HCT116 (cell line): ENCODE results near the gene MYOZ2. TPM values are rescaled to one million over a fixed set of nuclear protein-coding genes. Genes with fewer than 3 reads are reported as not detected.

Source experiments
- ATAC-seq: fragments of 200-7000 bp; cut with Tn5 transposase; 2 replicates; pipeline ENCODE4 v1.9.1; 2020; ENCODE audit warnings: mild to moderate bottlenecking, moderate library complexity
- BruUV-seq: library from RNA; stranded (reverse); fragments of 400-500 nt; replicated peaks from 2 replicates; lab custom pipeline; 2021; lab: Mats Ljungman, UMichigan
- CTCF ChIA-PET: fragments of 300-600 bp; sonication (Branson Sonifier 250); formaldehyde crosslinking; loops from one replicate; lab custom pipeline; 2021; ENCODE audit warnings: antibody characterized with exemption; lab: Charles Lee
- POLR2A ChIA-PET: fragments of 300-600, 350-600 bp; sonication (Branson Sonifier 250); formaldehyde crosslinking; loops from one replicate; lab custom pipeline; 2021; ENCODE audit warnings: antibody characterized with exemption; lab: Charles Lee
- RAD21 ChIA-PET, 2 experiments: fragments of 300-600 bp; sonication (Branson Sonifier 250); formaldehyde crosslinking; loops; one replicate each; lab custom pipeline; 2023; ENCODE audit warnings: low total read pairs in 2 of 2; ENCODE audit not compliant: uncharacterized antibody in 2 of 2, unreplicated experiment in 2 of 2, low non-redundant PET in 1 of 2; lab: Charles Lee
- DNase-seq: peaks from one replicate; pipeline ENCODE4 v3.0.0-alpha.2; 2010; ENCODE audit warnings: low read depth, low spot score
- H2AFZ ChIP-seq: fragments of 200-600 bp; shearing (Covaris generic), sonication (generic); 2 replicates; pipeline ENCODE4 v1.6.1; 2017; ENCODE audit warnings: low read depth, mixed run types, mixed read lengths, antibody characterized with exemption, low read length; ENCODE audit not compliant: poor library complexity, severe bottlenecking
- H3K27ac ChIP-seq: 2 replicates; pipeline ENCODE4 v1.5.1; 2012; ENCODE audit warnings: low read depth, low read length
- H3K27me3 ChIP-seq: fragments of 200-600 bp; sonication (generic); 2 replicates; pipeline ENCODE4 v1.6.1; 2016; ENCODE audit warnings: mixed run types, low read length, mixed read lengths; ENCODE audit not compliant: insufficient read depth
- H3K36me3 ChIP-seq, 2 experiments: fragments of 200-500 bp in 1 of 2; fragments of 200-600 bp in 1 of 2; sonication (Bioruptor generic) in 1 of 2; sonication (generic) in 1 of 2; 2 replicates each; pipeline versions ENCODE4 v1.5.1 to v1.6.1; 2014 to 2016; ENCODE audit warnings: low read length in 2 of 2, inconsistent platforms in 1 of 2, mixed read lengths in 1 of 2, mixed run types in 1 of 2; ENCODE audit not compliant: insufficient read depth in 2 of 2, control insufficient read depth in 1 of 2
- H3K4me1 ChIP-seq, 2 experiments: fragments of 200-600 bp in 1 of 2; sonication (generic) in 1 of 2; 2 replicates each; pipeline versions ENCODE4 v1.5.1 to v1.6.1; 2012 to 2017; ENCODE audit warnings: low read length in 2 of 2, inconsistent platforms in 1 of 2, mild to moderate bottlenecking in 1 of 2, mixed read lengths in 1 of 2, mixed run types in 1 of 2, moderate library complexity in 1 of 2; ENCODE audit not compliant: insufficient read depth in 2 of 2, control insufficient read depth in 1 of 2
- H3K4me2 ChIP-seq: fragments of 200-600 bp; sonication (generic); 2 replicates; pipeline ENCODE4 v1.6.1; 2017; ENCODE audit warnings: mixed run types, low read length, mixed read lengths
- H3K4me3 ChIP-seq, 2 experiments: fragments of 200-600 bp in 1 of 2; sonication (generic) in 1 of 2; replicated peaks in 1 of 2; 2 replicates each; pipeline ENCODE4 v1.5.1; 2011 to 2016; ENCODE audit warnings: low read length in 2 of 2, control low read depth in 1 of 2, low read depth in 1 of 2, mild to moderate bottlenecking in 1 of 2, mixed read lengths in 1 of 2, mixed run types in 1 of 2
- H3K79me2 ChIP-seq: fragments of 200-600 bp; sonication (generic); 2 replicates; pipeline ENCODE4 v1.6.1; 2017; ENCODE audit warnings: mild to moderate bottlenecking, mixed run types, low read length, moderate library complexity, mixed read lengths; ENCODE audit not compliant: insufficient read depth
- H3K9ac ChIP-seq: fragments of 200-600 bp; sonication (generic); 2 replicates; pipeline ENCODE4 v1.6.1; 2016; ENCODE audit warnings: low read length, mixed read lengths
- H3K9me2 ChIP-seq: fragments of 200-600 bp; sonication (generic), shearing (Covaris generic); 2 replicates; pipeline ENCODE4 v1.6.1; 2017; ENCODE audit warnings: mixed run types, mild to moderate bottlenecking, moderate library complexity; ENCODE audit not compliant: insufficient read depth
- H3K9me3 ChIP-seq, 2 experiments: fragments of 200-500 bp in 1 of 2; fragments of 200-600 bp in 1 of 2; sonication (Bioruptor generic) in 1 of 2; sonication (generic) in 1 of 2; 2 replicates each; pipeline ENCODE4 v1.6.1; 2014 to 2017; ENCODE audit warnings: low read length in 2 of 2, mixed read lengths in 2 of 2, inconsistent platforms in 1 of 2, low read depth in 1 of 2, mild to moderate bottlenecking in 1 of 2, mixed run types in 1 of 2, moderate library complexity in 1 of 2; ENCODE audit not compliant: control insufficient read depth in 1 of 2, insufficient read depth in 1 of 2
- H4K20me1 ChIP-seq: fragments of 200-600 bp; sonication (generic), shearing (Covaris generic); 2 replicates; pipeline ENCODE4 v1.6.1; 2017; ENCODE audit warnings: mixed run types, mild to moderate bottlenecking, moderate library complexity; ENCODE audit not compliant: insufficient read depth
- CBX3 ChIP-seq: IDR thresholded peaks from 2 replicates; pipeline ENCODE4 v1.6.1; 2012; ENCODE audit warnings: low read depth
- EGR1 ChIP-seq: IDR thresholded peaks from 2 replicates; pipeline ENCODE4 v1.6.1; 2012; ENCODE audit warnings: low read depth
- ELF1 ChIP-seq: IDR thresholded peaks from 2 replicates; pipeline ENCODE4 v1.6.1; 2012; ENCODE audit warnings: low read depth, borderline replicate concordance
- POLR2AphosphoS5 ChIP-seq: IDR thresholded peaks from 2 replicates; pipeline ENCODE4 v1.6.1; 2011; ENCODE audit warnings: mild to moderate bottlenecking, low read depth, low read length, moderate library complexity
- SIN3A ChIP-seq: IDR thresholded peaks from 2 replicates; pipeline ENCODE4 v1.6.1; 2012; ENCODE audit warnings: low read depth
- TCF7L2 ChIP-seq: IDR thresholded peaks from 2 replicates; pipeline ENCODE4 v1.7.0; 2011; ENCODE audit warnings: borderline replicate concordance, inconsistent platforms; ENCODE audit not compliant: insufficient read depth, insufficient read length; ENCODE audit errors: extremely low read depth
- ZFX ChIP-seq: fragments of 450-650 bp; IDR thresholded peaks from 2 replicates; pipeline ENCODE4 v1.6.1; 2017
- ZNF274 ChIP-seq: fragments of 200-500 bp; sonication (Bioruptor generic); IDR thresholded peaks from 2 replicates; pipeline ENCODE4 v1.6.1; 2014; ENCODE audit warnings: mild to moderate bottlenecking, low read depth, low read length, inconsistent platforms
- intact Hi-C: fragments of 100-400 bp; cut with micrococcal nuclease; formaldehyde crosslinking; loops from 2 replicates; pipeline ENCODE4 v1.10.0; 2022
- total RNA-seq: library from RNA; stranded (reverse); gene quantifications from one replicate; pipeline ENCODE4 v1.2.1, GENCODE V29; 2021; ENCODE audit not compliant: unreplicated experiment
- TF ChIP-seq, protein P1 (sequence below): IDR thresholded peaks from 2 replicates; pipeline ENCODE4 v1.6.1; 2012

MYOZ2 gene
- total RNA-seq, 1 experiment from 2014 or later = not detected

DNA sequence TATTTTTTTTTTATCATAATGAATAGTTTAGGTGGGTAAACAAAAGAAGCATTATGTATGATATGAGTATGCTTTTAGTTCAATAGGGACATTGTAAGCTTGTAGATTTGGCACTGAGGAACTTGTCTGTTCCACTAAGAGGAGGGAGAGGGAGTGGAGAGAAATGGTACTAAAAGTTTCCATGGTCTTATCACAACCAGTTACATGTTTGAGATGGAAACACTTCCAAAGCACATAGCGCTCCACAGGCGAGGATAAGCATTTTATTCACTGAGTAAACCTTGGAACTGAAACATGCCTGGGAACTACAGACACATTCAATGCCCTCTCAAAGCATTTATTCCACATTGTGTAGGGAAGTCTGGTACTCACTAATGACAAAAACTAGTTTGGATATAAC, 15.5 kb downstream of the MYOZ2 start:
- no peaks in the 10 kb centered on the region for H3K79me2 ChIP-seq
- no peaks in the 10 kb centered on the region for H3K9me3 ChIP-seq
- CTCF ChIA-PET = no interaction called here
- no peak overlapping the region for H2AFZ ChIP-seq
- H3K4me3 ChIP-seq = no peak overlapping the region
- intact Hi-C loops = no loop called here
- no peaks in the 10 kb centered on the region for H3K4me1 ChIP-seq
- no peaks in the 10 kb centered on the region for H3K36me3 ChIP-seq
- RAD21 ChIA-PET = no interaction called here
- no TSS peak for BruUV-seq
- DNase-seq (no peak), ATAC-seq (no peak)
- H3K27ac ChIP-seq = no peak overlapping the region
- no peak overlapping the region for H3K4me2 ChIP-seq
- POLR2A ChIA-PET = no interaction called here
- H3K9me2 ChIP-seq = peaks cover 4% of the 10 kb centered on the region; the same call in 1 of the 2 replicates
- H4K20me1 ChIP-seq = no peaks in the 10 kb centered on the region
- H3K9ac ChIP-seq = no peak overlapping the region
- H3K27me3 ChIP-seq = no peaks in the 10 kb centered on the region
- TF ChIP-seq POLR2AphosphoS5 (no peak), EGR1 (no peak)
- TF ChIP-seq, protein P1, sequence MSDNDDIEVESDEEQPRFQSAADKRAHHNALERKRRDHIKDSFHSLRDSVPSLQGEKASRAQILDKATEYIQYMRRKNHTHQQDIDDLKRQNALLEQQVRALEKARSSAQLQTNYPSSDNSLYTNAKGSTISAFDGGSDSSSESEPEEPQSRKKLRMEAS = no peak
- TF ChIP-seq, all 23 proteins: peak for 0

DNA sequence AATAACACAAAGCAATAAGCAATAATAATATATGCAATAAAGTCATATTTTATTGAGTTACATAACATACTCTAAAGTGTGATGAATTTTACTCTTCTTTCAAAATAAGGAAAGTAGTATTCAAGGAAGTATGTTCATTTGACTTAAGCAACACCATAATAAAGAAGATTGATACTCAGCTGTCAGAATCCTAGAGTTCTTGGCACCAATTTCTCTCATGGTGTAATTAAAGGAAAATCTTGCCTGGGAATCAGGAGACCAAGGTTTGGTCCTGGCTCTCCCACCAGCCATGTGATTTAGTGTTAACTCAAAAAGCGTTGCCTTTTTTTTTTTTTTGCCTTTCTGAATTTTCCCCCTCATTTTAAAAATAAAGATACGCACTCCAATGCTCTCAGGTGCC, 17.1 kb downstream of the MYOZ2 start:
- Histone ChIP-seq H3K79me2 (no peaks in the 10 kb centered on the region), H3K4me1 (no peaks in the 10 kb centered on the region), H3K27me3 (no peaks in the 10 kb centered on the region), H4K20me1 (no peaks in the 10 kb centered on the region), H3K9me3 (no peaks in the 10 kb centered on the region), H3K36me3 (no peaks in the 10 kb centered on the region), H3K9me2 (peaks cover 4% of the 10 kb centered on the region; the same call in 1 of the 2 replicates), H3K4me3 (no peak overlapping the region), H3K27ac (no peak overlapping the region), H2AFZ (no peak overlapping the region), H3K4me2 (no peak overlapping the region), H3K9ac (no peak overlapping the region)
- ChIA-PET POLR2A (no interaction called here), RAD21 (no interaction called here), CTCF (no interaction called here)
- ATAC-seq (no peak), DNase-seq (no peak)
- intact Hi-C loops = no loop called here
- BruUV-seq = no TSS peak
- no peak for TF ChIP-seq ZNF274
- no peak for TF ChIP-seq SIN3A
- TF ChIP-seq EGR1 = no peak
- no peak for TF ChIP-seq TCF7L2
- no peak for TF ChIP-seq ELF1
- TF ChIP-seq ZFX = no peak
- no peak for TF ChIP-seq CBX3
